Measurements from ENCODE around the gene F10.

The F10 gene

DNA sequence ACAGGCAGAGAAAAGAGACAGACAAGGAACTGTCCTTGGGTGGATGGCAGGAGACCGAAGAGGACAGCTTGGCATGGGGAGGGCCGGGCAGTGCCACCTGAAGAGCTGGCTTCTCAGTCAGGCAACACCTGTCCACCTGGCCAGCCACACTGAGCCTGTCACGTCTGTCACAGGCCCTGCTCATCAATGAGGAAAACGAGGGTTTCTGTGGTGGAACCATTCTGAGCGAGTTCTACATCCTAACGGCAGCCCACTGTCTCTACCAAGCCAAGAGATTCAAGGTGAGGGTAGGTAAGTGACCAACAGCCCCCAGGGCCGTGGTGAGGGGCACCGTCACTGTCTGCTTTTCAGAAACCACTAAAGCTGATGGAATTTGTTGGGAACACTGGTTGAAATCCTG is 24.6 kb downstream of the F10 start:
- Histone ChIP-seq H3K18ac (ENCODE audit: low read length) (no peak overlapping the region), H4K8ac (ENCODE audit: low read depth, low read length) (no peak overlapping the region), H3K4me2 (ENCODE audit: insufficient read depth, low read length, poor library complexity, severe bottlenecking) (no peak overlapping the region), H3K9me3 (replicated peaks in 1 of 2; ENCODE audit: control insufficient read depth in 2 of 2, insufficient read depth in 1 of 2, low read depth in 1 of 2, low read length in 2 of 2) (no peaks in the 10 kb centered on the region), H3K9ac (ENCODE audit: low read depth, low read length, poor library complexity) (no peak overlapping the region), H2BK15ac (ENCODE audit: low read length) (no peak overlapping the region), H3K4me1 (ENCODE audit: control insufficient read depth in 2 of 2, insufficient read depth in 1 of 2, low read depth in 1 of 2, low read length in 2 of 2) (peaks cover 0 to 7% of the 10 kb centered on the region in 2 donors), H3K14ac (ENCODE audit: low read length) (no peak overlapping the region), H3K27ac (replicated peaks; ENCODE audit: low read length) (no peak overlapping the region), H3K36me3 (replicated peaks in 1 of 2; ENCODE audit: control insufficient read depth in 2 of 2, insufficient read depth in 2 of 2, low read length in 2 of 2) (no peaks in the 10 kb centered on the region), H2BK5ac (ENCODE audit: low read length) (no peak overlapping the region), H2BK12ac (ENCODE audit: low read length) (no peak overlapping the region), H3K4ac (ENCODE audit: low read length) (no peak overlapping the region), H3K79me1 (ENCODE audit: low read depth, low read length) (no peaks in the 10 kb centered on the region), H3K27me3 (ENCODE audit: control insufficient read depth in 3 of 3, insufficient read depth in 3 of 3, low read depth in 1 of 3, low read length in 3 of 3) (peaks cover 0 to 8% (median 6%) of the 10 kb centered on the region in 3 experiments), H3K23ac (ENCODE audit: low read depth, low read length, poor library complexity) (no peak overlapping the region), H2AK5ac (ENCODE audit: low read depth, low read length) (no peak overlapping the region), H4K91ac (ENCODE audit: low read depth, low read length, poor library complexity) (no peak overlapping the region), H2BK120ac (ENCODE audit: low read depth, low read length) (no peak overlapping the region), H2AFZ (ENCODE audit: low read length) (no peak overlapping the region), H3K4me3 (ENCODE audit: low read length in 2 of 2) (no peak overlapping the region)
- WGBS, 2 donors (ENCODE audit: extremely low coverage in 2 of 2, insufficient read length in 2 of 2, insufficient replicate concordance in 1 of 2) = no CpG with 5 or more reads among the region's 8 CpGs
- no peak for DNase-seq (ENCODE audit: low spot score)

DNA sequence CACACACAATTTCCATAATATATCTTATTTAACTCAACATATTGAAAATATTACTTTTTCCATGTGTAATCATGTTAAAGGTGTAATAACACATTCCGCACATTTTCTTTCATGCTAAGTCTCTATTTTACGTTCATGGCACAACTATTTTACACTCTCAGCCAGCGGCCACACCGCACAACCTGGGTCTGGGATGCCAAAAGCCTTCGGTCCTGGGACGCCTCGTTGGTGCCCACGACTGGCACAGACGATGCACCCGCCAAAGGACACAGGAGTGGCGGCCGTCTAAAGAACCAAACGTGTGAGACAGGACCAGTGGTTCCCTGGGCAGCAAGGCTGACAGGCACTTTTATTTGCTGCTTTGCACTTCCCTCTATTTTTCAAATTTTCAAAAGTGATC is 25.8 kb downstream of the F10 start:
- no peak overlapping the region for H4K91ac ChIP-seq (ENCODE audit: low read depth, low read length, poor library complexity)
- no peak overlapping the region for H2BK12ac ChIP-seq (ENCODE audit: low read length)
- no CpG with 5 or more reads among the region's 13 CpGs for WGBS, 2 donors (ENCODE audit: extremely low coverage in 2 of 2, insufficient read length in 2 of 2, insufficient replicate concordance in 1 of 2)
- peaks cover 0 to 17% (median 16%) of the 10 kb centered on the region in 3 experiments for H3K27me3 ChIP-seq (ENCODE audit: control insufficient read depth in 3 of 3, insufficient read depth in 3 of 3, low read depth in 1 of 3, low read length in 3 of 3)
- H3K4ac ChIP-seq (ENCODE audit: low read length) = no peak overlapping the region
- peaks cover 6 to 13% of the 10 kb centered on the region in 2 donors for H3K4me1 ChIP-seq (ENCODE audit: control insufficient read depth in 2 of 2, insufficient read depth in 1 of 2, low read depth in 1 of 2, low read length in 2 of 2)
- peak overlapping the region; percentile 72 for H2BK5ac ChIP-seq (ENCODE audit: low read length)
- no peak overlapping the region for H3K27ac ChIP-seq (replicated peaks; ENCODE audit: low read length)
- H3K36me3 ChIP-seq (replicated peaks in 1 of 2; ENCODE audit: control insufficient read depth in 2 of 2, insufficient read depth in 2 of 2, low read length in 2 of 2) = no peaks in the 10 kb centered on the region
- H3K79me1 ChIP-seq (ENCODE audit: low read depth, low read length) = no peaks in the 10 kb centered on the region
- DNase-seq (ENCODE audit: low spot score) = no peak
- H4K8ac ChIP-seq (ENCODE audit: low read depth, low read length) = no peak overlapping the region
- no peak overlapping the region for H2AFZ ChIP-seq (ENCODE audit: low read length)
- H3K4me2 ChIP-seq (ENCODE audit: insufficient read depth, low read length, poor library complexity, severe bottlenecking) = no peak overlapping the region
- no peak overlapping the region for H3K14ac ChIP-seq (ENCODE audit: low read length)
- no peak overlapping the region for H3K4me3 ChIP-seq (ENCODE audit: low read length in 2 of 2)
- H3K9me3 ChIP-seq (replicated peaks in 1 of 2; ENCODE audit: control insufficient read depth in 2 of 2, insufficient read depth in 1 of 2, low read depth in 1 of 2, low read length in 2 of 2) = no peaks in the 10 kb centered on the region
- no peak overlapping the region for H2BK120ac ChIP-seq (ENCODE audit: low read depth, low read length)
- H3K18ac ChIP-seq (ENCODE audit: low read length) = no peak overlapping the region
- no peak overlapping the region for H3K9ac ChIP-seq (ENCODE audit: low read depth, low read length, poor library complexity)
- no peak overlapping the region for H2BK15ac ChIP-seq (ENCODE audit: low read length)
- H3K23ac ChIP-seq (ENCODE audit: low read depth, low read length, poor library complexity) = no peak overlapping the region
- no peak overlapping the region for H2AK5ac ChIP-seq (ENCODE audit: low read depth, low read length)

DNA sequence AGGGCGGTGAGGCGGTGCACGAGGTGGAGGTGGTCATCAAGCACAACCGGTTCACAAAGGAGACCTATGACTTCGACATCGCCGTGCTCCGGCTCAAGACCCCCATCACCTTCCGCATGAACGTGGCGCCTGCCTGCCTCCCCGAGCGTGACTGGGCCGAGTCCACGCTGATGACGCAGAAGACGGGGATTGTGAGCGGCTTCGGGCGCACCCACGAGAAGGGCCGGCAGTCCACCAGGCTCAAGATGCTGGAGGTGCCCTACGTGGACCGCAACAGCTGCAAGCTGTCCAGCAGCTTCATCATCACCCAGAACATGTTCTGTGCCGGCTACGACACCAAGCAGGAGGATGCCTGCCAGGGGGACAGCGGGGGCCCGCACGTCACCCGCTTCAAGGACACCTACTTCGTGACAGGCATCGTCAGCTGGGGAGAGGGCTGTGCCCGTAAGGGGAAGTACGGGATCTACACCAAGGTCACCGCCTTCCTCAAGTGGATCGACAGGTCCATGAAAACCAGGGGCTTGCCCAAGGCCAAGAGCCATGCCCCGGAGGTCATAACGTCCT is 26.4 kb downstream of the F10 start:
- Histone ChIP-seq H3K27me3 (ENCODE audit: control insufficient read depth in 3 of 3, insufficient read depth in 3 of 3, low read depth in 1 of 3, low read length in 3 of 3) (peaks cover 0 to 19% (median 18%) of the 10 kb centered on the region in 3 experiments), H3K9me3 (replicated peaks in 1 of 2; ENCODE audit: control insufficient read depth in 2 of 2, insufficient read depth in 1 of 2, low read depth in 1 of 2, low read length in 2 of 2) (no peaks in the 10 kb centered on the region), H3K9ac (ENCODE audit: low read depth, low read length, poor library complexity) (no peak overlapping the region), H3K4ac (ENCODE audit: low read length) (no peak overlapping the region), H3K14ac (ENCODE audit: low read length) (peak overlapping the region; percentile 25), H2BK120ac (ENCODE audit: low read depth, low read length) (no peak overlapping the region), H3K18ac (ENCODE audit: low read length) (peak overlapping the region; percentile 53), H2AK5ac (ENCODE audit: low read depth, low read length) (no peak overlapping the region), H4K8ac (ENCODE audit: low read depth, low read length) (no peak overlapping the region), H3K4me2 (ENCODE audit: insufficient read depth, low read length, poor library complexity, severe bottlenecking) (no peak overlapping the region), H3K36me3 (replicated peaks in 1 of 2; ENCODE audit: control insufficient read depth in 2 of 2, insufficient read depth in 2 of 2, low read length in 2 of 2) (no peaks in the 10 kb centered on the region), H3K27ac (replicated peaks; ENCODE audit: low read length) (no peak overlapping the region), H2BK15ac (ENCODE audit: low read length) (peak overlapping the region; percentile 35), H2BK12ac (ENCODE audit: low read length) (no peak overlapping the region), H4K91ac (ENCODE audit: low read depth, low read length, poor library complexity) (no peak overlapping the region), H3K23ac (ENCODE audit: low read depth, low read length, poor library complexity) (peak overlapping the region; percentile 76), H3K4me3 (ENCODE audit: low read length in 2 of 2) (no peak overlapping the region), H2AFZ (ENCODE audit: low read length) (no peak overlapping the region), H3K79me1 (ENCODE audit: low read depth, low read length) (no peaks in the 10 kb centered on the region), H2BK5ac (ENCODE audit: low read length) (peak overlapping the region; percentile 72), H3K4me1 (ENCODE audit: control insufficient read depth in 2 of 2, insufficient read depth in 1 of 2, low read depth in 1 of 2, low read length in 2 of 2) (peaks cover 9 to 11% of the 10 kb centered on the region in 2 donors)
- WGBS, 2 donors (ENCODE audit: extremely low coverage in 2 of 2, insufficient read length in 2 of 2, insufficient replicate concordance in 1 of 2) = no CpG with 5 or more reads among the region's 38 CpGs
- DNase-seq (ENCODE audit: low spot score) = no peak

DNA sequence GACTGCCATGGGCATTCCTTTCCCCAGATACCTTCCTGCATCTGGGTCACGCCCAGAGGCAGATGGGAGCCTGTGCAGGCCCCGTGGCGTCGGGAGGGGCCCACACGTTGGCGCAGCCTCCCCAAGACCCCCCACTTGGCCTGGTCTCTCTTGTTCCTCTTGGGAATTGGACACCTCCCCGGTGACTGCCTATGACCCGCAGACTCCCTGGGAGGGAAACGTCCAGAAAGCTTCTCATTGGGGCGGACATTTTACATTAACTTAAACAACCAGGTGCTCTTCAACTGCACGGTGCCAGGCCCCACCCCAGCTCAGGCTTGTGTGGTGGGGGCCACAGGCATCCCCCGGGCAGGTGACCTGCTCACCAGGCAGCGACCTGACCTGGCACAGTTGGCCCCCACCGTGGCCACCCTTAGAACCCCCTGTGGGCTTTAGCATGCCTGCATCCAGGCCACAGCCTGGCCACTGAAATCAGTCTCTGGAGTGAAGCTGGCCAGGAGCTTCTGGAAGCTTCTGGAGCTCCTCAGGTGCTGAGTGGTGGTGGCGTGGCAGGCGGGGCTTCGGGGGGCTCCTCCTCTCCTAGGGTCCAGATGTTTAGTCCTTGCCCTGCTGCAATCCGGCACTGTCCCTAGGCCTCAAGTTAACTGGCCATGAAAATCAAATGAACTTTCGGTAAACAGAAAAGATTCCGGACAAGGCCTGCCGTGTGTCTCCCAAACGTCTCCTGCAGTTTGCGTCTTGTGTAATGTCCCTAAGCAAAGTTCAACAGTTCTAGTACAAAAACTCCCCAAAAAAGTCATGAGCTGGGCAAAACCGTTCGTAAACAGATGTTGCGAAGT is 27.3 kb downstream of the F10 start:
- peaks cover 0 to 19% (median 18%) of the 10 kb centered on the region in 3 experiments for H3K27me3 ChIP-seq (ENCODE audit: control insufficient read depth in 3 of 3, insufficient read depth in 3 of 3, low read depth in 1 of 3, low read length in 3 of 3)
- peak overlapping the region; percentile 18 for H3K9ac ChIP-seq (ENCODE audit: low read depth, low read length, poor library complexity)
- peaks cover 9 to 14% of the 10 kb centered on the region in 2 donors for H3K4me1 ChIP-seq (ENCODE audit: control insufficient read depth in 2 of 2, insufficient read depth in 1 of 2, low read depth in 1 of 2, low read length in 2 of 2)
- no peak overlapping the region for H2AK5ac ChIP-seq (ENCODE audit: low read depth, low read length)
- no peak overlapping the region for H3K18ac ChIP-seq (ENCODE audit: low read length)
- H3K4ac ChIP-seq (ENCODE audit: low read length) = no peak overlapping the region
- no peak overlapping the region for H3K4me2 ChIP-seq (ENCODE audit: insufficient read depth, low read length, poor library complexity, severe bottlenecking)
- H3K9me3 ChIP-seq (replicated peaks in 1 of 2; ENCODE audit: control insufficient read depth in 2 of 2, insufficient read depth in 1 of 2, low read depth in 1 of 2, low read length in 2 of 2) = no peaks in the 10 kb centered on the region
- no CpG with 5 or more reads among the region's 26 CpGs for WGBS, 2 donors (ENCODE audit: extremely low coverage in 2 of 2, insufficient read length in 2 of 2, insufficient replicate concordance in 1 of 2)
- no peak overlapping the region for H4K91ac ChIP-seq (ENCODE audit: low read depth, low read length, poor library complexity)
- peak overlapping the region; percentile 19 for H2BK120ac ChIP-seq (ENCODE audit: low read depth, low read length)
- no peak overlapping the region for H3K4me3 ChIP-seq (ENCODE audit: low read length in 2 of 2)
- H3K79me1 ChIP-seq (ENCODE audit: low read depth, low read length) = no peaks in the 10 kb centered on the region
- no peak overlapping the region for H2BK5ac ChIP-seq (ENCODE audit: low read length)
- H3K14ac ChIP-seq (ENCODE audit: low read length) = no peak overlapping the region
- no peak overlapping the region for H3K27ac ChIP-seq (replicated peaks; ENCODE audit: low read length)
- H3K36me3 ChIP-seq (replicated peaks in 1 of 2; ENCODE audit: control insufficient read depth in 2 of 2, insufficient read depth in 2 of 2, low read length in 2 of 2) = no peaks in the 10 kb centered on the region
- H2BK12ac ChIP-seq (ENCODE audit: low read length) = no peak overlapping the region
- no peak overlapping the region for H4K8ac ChIP-seq (ENCODE audit: low read depth, low read length)
- no peak for DNase-seq (ENCODE audit: low spot score)
- H2BK15ac ChIP-seq (ENCODE audit: low read length) = no peak overlapping the region
- no peak overlapping the region for H3K23ac ChIP-seq (ENCODE audit: low read depth, low read length, poor library complexity)
- no peak overlapping the region for H2AFZ ChIP-seq (ENCODE audit: low read length)
